Progenitor cell of endocrine pancreas (in vitro differentiated cells): Measurements from ENCODE around the gene DEUP1. TPM values are rescaled to one million over a fixed set of nuclear protein-coding genes. Genes with fewer than 3 reads are reported as not detected.

ENCODE experiments used
- DNase-seq: peaks from one replicate; pipeline ENCODE4 v3.0.0; 2021; ENCODE audit warnings: low spot score; ENCODE audit not compliant: unreplicated experiment
- H3K27ac Mint-ChIP-seq: 2 replicates; pipeline ENCODE4 v1.8.0; 2021; ENCODE audit warnings: mild to moderate bottlenecking, moderate library complexity, mixed read lengths
- H3K27me3 Mint-ChIP-seq: 2 replicates; pipeline ENCODE4 v1.8.0; 2021; ENCODE audit warnings: mixed read lengths
- H3K36me3 Mint-ChIP-seq: 2 replicates; pipeline ENCODE4 v1.8.0; 2022; ENCODE audit warnings: mixed read lengths; ENCODE audit not compliant: insufficient read depth
- H3K4me1 Mint-ChIP-seq: 2 replicates; pipeline ENCODE4 v1.8.0; 2021; ENCODE audit warnings: low read depth, mixed read lengths
- H3K4me3 Mint-ChIP-seq: 2 replicates; pipeline ENCODE4 v1.8.0; 2021; ENCODE audit warnings: low read depth, mild to moderate bottlenecking, moderate library complexity, mixed read lengths
- H3K9me3 Mint-ChIP-seq: 2 replicates; pipeline ENCODE4 v1.8.0; 2021; ENCODE audit warnings: low read depth, mixed read lengths
- CTCF ChIP-seq: fragments of 200-600 bp; sonication (generic); IDR thresholded peaks from one replicate; pipeline ENCODE4 v1.5.0; 2021; ENCODE audit warnings: antibody characterized with exemption, mild to moderate bottlenecking; ENCODE audit not compliant: unreplicated experiment
- total RNA-seq: library from RNA; stranded (reverse); gene quantifications from 2 replicates; pipeline ENCODE4 v1.2.1, GENCODE V29; 2021

DEUP1 gene
- total RNA-seq, 1 donor from 2014 or later: 1.7 TPM

- Mint-ChIP-seq H3K9me3 (peaks cover 7% of the 10 kb centered on the region), H3K4me3 (no peak overlapping the region), H3K4me1 (no peaks in the 10 kb centered on the region), H3K27me3 (no peaks in the 10 kb centered on the region), H3K27ac (no peak overlapping the region), H3K36me3 (peaks cover 10% of the 10 kb centered on the region)
- no peak for TF ChIP-seq CTCF
- DNase-seq: no peak
Observed at GRCh38 chr11:93350835-93351234, 20.3 kb downstream of the DEUP1 start.

GRCh38 chr11:93359396-93359795 is 28.9 kb downstream of the DEUP1 start:
- TF ChIP-seq CTCF: no peak
- Mint-ChIP-seq H3K4me3 (no peak overlapping the region), H3K4me1 (peaks cover 4% of the 10 kb centered on the region), H3K36me3 (peaks cover 6% of the 10 kb centered on the region), H3K27me3 (no peaks in the 10 kb centered on the region), H3K27ac (no peak overlapping the region), H3K9me3 (peaks cover 9% of the 10 kb centered on the region)
- DNase-seq: no peak

- H3K27ac Mint-ChIP-seq: no peak overlapping the region
- peaks cover 8% of the 10 kb centered on the region for H3K9me3 Mint-ChIP-seq
- DNase-seq: no peak
- H3K4me1 Mint-ChIP-seq: peaks cover 4% of the 10 kb centered on the region
- H3K27me3 Mint-ChIP-seq: no peaks in the 10 kb centered on the region
- no peak for TF ChIP-seq CTCF
- no peak overlapping the region for H3K4me3 Mint-ChIP-seq
- H3K36me3 Mint-ChIP-seq: peaks cover 6% of the 10 kb centered on the region
Observed at GRCh38 chr11:93361435-93361834, 30.9 kb downstream of the DEUP1 start.

- H3K27me3 Mint-ChIP-seq: no peaks in the 10 kb centered on the region
- H3K4me1 Mint-ChIP-seq: no peaks in the 10 kb centered on the region
- H3K9me3 Mint-ChIP-seq: peaks cover 18% of the 10 kb centered on the region
- no peak for TF ChIP-seq CTCF
- peaks cover 11% of the 10 kb centered on the region for H3K36me3 Mint-ChIP-seq
- DNase-seq: no peak
- H3K4me3 Mint-ChIP-seq: no peak overlapping the region
- H3K27ac Mint-ChIP-seq: no peak overlapping the region
Observed at GRCh38 chr11:93368022-93368421, 37.5 kb downstream of the DEUP1 start.

GRCh38 chr11:93370260-93370659 is 39.7 kb downstream of the DEUP1 start:
- Mint-ChIP-seq H3K36me3 (peaks cover 12% of the 10 kb centered on the region), H3K4me3 (no peak overlapping the region), H3K4me1 (no peaks in the 10 kb centered on the region), H3K27ac (no peak overlapping the region), H3K27me3 (no peaks in the 10 kb centered on the region), H3K9me3 (peaks cover 30% of the 10 kb centered on the region)
- no peak for DNase-seq
- no peak for TF ChIP-seq CTCF
